ENCODE results near the gene EFCAB13. TPM values are rescaled to one million over a fixed set of nuclear protein-coding genes. Genes with fewer than 3 reads are reported as not detected.

The EFCAB13 gene
- total RNA-seq, 1 experiment from 2014 or later: 1.6 TPM

DNA sequence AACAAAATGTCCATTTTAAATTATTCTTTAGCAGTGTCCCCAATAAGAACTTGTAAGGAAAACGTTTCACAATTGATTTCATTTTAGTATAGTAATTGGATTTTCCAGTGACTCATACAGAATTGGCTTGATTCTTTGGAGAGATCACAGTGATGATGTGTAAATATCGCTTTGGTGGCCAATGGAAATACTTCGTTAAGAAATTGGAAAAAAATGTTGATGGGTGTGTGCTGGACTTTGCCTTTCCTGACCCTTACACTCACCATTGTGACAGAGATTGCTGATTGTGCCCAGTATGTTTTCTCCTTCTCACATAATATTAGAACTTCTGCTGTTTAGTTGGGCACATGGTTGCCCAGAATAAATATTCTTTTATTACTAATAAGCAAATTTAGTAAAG is 7.4 kb upstream of the EFCAB13 start:
- DNase-seq: no peak
- H3K27ac ChIP-seq (ENCODE audit: insufficient read length, low read depth, low read length): no peak overlapping the region
- no peaks in the 10 kb centered on the region for H3K27me3 ChIP-seq (ENCODE audit: insufficient read depth, low read length)
- no peak overlapping the region for H3T11ph ChIP-seq (ENCODE audit: low read length)
- no peak overlapping the region for H2BK12ac ChIP-seq (ENCODE audit: insufficient read length, low read depth, low read length)
- H2BK15ac ChIP-seq (ENCODE audit: low read depth, low read length): no peak overlapping the region
- no peak overlapping the region for H2BK20ac ChIP-seq (ENCODE audit: low read depth, low read length, poor library complexity, severe bottlenecking)
- H4K8ac ChIP-seq (replicated peaks; ENCODE audit: insufficient read length, low read depth, low read length): no peak overlapping the region
- no peak overlapping the region for H3K18ac ChIP-seq (ENCODE audit: insufficient read length, low read depth, low read length)
- TF ChIP-seq, protein P1, sequence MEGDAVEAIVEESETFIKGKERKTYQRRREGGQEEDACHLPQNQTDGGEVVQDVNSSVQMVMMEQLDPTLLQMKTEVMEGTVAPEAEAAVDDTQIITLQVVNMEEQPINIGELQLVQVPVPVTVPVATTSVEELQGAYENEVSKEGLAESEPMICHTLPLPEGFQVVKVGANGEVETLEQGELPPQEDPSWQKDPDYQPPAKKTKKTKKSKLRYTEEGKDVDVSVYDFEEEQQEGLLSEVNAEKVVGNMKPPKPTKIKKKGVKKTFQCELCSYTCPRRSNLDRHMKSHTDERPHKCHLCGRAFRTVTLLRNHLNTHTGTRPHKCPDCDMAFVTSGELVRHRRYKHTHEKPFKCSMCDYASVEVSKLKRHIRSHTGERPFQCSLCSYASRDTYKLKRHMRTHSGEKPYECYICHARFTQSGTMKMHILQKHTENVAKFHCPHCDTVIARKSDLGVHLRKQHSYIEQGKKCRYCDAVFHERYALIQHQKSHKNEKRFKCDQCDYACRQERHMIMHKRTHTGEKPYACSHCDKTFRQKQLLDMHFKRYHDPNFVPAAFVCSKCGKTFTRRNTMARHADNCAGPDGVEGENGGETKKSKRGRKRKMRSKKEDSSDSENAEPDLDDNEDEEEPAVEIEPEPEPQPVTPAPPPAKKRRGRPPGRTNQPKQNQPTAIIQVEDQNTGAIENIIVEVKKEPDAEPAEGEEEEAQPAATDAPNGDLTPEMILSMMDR (conservative IDR thresholded peaks at IDR 0.05): no peak
- H4K91ac ChIP-seq (ENCODE audit: insufficient read length, low read depth, low read length): no peak overlapping the region
- H4K20me1 ChIP-seq (ENCODE audit: control insufficient read depth, insufficient read depth, insufficient read length): no peaks in the 10 kb centered on the region
- no peaks in the 10 kb centered on the region for H3K4me1 ChIP-seq (ENCODE audit: insufficient read depth, low read length)
- no peak overlapping the region for H2AK5ac ChIP-seq (ENCODE audit: insufficient read length, low read length)
- no peak overlapping the region for H3K4me2 ChIP-seq (ENCODE audit: insufficient read depth, insufficient read length, low read length)
- Mint-ChIP-seq H3K27ac (no peak overlapping the region), H3K36me3 (ENCODE audit: insufficient read depth in 1 of 3, low read depth in 3 of 3) (peaks cover 5 to 11% (median 6%) of the 10 kb centered on the region in 3 experiments), H3K4me3 (no peak overlapping the region), H3K27me3 (ENCODE audit: low read depth) (peaks cover 8% of the 10 kb centered on the region), H3K4me1 (no peaks in the 10 kb centered on the region), H3K9me3 (peaks cover 13% of the 10 kb centered on the region in 2 experiments)
- H3K79me1 ChIP-seq (ENCODE audit: insufficient read depth, low read depth, low read length, poor library complexity, severe bottlenecking): no peaks in the 10 kb centered on the region
- no peak overlapping the region for H4K5ac ChIP-seq (ENCODE audit: insufficient read length, low read depth, low read length)
- no peak overlapping the region for H3K56ac ChIP-seq (ENCODE audit: insufficient read length, low read depth, low read length)
- no peaks in the 10 kb centered on the region for H3K79me2 ChIP-seq (ENCODE audit: insufficient read depth, low read length)
- H3K14ac ChIP-seq (ENCODE audit: insufficient read depth, low read length): no peak overlapping the region
- no CpG with 5 or more reads among the region's 3 CpGs for WGBS (ENCODE audit: extremely low coverage, insufficient read length, low lambda C conversion rate)
- no peaks in the 10 kb centered on the region for H3K9me3 ChIP-seq (ENCODE audit: control insufficient read depth, low read depth, low read length)
- H3K4ac ChIP-seq (ENCODE audit: low read depth, low read length): no peak overlapping the region
- H2AFZ ChIP-seq (ENCODE audit: low read length): no peak overlapping the region
- H2BK5ac ChIP-seq (ENCODE audit: insufficient read length, low read length): no peak overlapping the region
- no peak overlapping the region for H3K23ac ChIP-seq (ENCODE audit: insufficient read length, low read depth, low read length)
- no peaks in the 10 kb centered on the region for H3K23me2 ChIP-seq (ENCODE audit: insufficient read length, low read depth, low read length, poor library complexity, severe bottlenecking)
- H3K9ac ChIP-seq (ENCODE audit: extremely low read depth, insufficient read length, low read length): no peak overlapping the region
- H2BK120ac ChIP-seq (ENCODE audit: low read depth, low read length, poor library complexity, severe bottlenecking): no peak overlapping the region

All from H9 (cell line).